ENCODE data around the gene TMEM18.

TMEM18 gene

DNA sequence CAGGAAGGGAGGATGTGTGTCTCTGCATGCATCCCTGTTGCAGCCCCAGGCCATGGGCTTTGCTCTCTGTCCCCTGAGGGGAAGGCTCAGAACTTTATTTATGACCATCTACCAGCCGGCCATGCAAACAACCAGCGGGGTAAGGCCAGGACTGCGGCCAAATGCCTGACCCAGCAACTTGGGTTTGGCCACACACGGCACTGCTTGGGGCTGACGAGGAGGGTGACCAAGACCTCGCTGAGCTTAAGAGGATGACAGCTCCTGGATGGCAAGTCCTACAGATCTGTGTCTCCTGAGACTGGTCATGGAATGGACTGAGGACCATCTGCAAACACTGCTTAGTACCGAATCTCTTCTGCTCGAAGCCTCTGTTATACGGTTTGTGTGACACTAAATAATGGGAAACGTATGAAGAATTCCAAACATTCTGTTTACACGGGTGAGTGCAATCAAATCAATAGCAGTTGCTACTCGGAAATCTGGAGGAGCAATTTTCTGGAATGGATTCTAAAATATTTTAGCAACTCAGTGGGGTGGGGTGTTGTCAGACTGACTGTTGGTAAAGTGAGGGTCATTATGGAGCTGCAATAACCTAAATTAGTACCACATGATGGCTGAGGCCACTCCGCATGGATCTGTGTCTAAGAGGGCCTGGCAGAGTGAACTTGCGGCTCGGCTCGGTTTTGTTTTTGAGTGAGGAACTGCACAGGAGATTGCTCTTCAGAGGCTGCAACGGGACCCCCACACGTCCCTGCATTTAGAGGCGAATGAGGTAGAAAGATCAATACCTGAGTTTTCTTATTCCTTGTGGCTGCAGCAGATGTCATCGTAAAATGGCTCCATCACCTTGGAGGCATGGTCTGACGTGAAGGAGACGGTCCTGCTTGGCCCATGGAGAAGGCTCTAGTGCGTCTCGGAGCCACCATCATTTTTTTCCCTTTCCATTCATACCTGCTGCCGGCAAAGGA lies 26.6 kb downstream of the TMEM18 start:
- peak; percentile 54 for DNase-seq

DNA sequence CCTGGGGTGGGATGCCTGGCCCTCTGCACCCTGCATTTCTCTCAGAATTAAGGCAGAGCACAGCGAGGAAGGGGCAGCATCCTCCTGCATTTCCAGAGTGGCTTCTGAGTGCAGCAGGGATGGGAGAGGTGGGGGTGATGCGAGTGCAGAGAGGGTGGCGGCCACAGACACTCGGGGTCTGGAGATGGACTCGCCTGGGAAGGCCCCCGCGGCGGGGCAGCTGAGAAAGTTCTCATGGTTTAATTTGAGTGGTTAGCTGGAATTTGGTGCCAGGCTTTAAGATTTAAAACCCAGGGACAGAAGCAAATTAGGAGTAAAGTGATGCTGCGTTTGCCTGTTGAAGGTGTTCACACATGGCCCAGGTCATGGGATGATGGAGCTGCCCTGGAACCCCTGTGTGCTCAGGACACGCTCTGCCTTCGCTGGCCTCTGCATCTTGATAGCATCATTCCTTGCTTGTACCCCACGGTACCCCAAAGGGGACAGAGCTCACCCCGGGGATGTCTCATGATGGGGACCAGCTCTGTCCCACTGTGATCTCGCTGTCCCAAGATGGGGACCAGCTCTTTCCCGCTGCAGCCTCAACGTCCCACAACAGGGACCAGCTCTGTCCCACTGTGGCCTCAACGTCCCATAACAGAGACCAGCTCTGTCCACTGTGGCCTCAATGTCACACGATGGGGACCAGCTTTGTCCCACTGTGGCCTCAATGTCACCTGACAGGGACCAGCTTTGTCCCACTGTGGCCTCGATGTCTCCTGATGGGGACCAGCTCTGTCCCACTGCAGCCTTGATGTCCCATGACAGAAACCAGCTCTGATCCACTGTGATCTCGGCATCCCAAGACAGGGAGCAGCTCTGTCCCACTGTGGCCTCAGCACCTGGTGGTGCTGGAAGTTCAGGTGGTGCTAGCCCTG lies 27.5 kb downstream of the TMEM18 start:
- peak; percentile 37 for DNase-seq

DNA sequence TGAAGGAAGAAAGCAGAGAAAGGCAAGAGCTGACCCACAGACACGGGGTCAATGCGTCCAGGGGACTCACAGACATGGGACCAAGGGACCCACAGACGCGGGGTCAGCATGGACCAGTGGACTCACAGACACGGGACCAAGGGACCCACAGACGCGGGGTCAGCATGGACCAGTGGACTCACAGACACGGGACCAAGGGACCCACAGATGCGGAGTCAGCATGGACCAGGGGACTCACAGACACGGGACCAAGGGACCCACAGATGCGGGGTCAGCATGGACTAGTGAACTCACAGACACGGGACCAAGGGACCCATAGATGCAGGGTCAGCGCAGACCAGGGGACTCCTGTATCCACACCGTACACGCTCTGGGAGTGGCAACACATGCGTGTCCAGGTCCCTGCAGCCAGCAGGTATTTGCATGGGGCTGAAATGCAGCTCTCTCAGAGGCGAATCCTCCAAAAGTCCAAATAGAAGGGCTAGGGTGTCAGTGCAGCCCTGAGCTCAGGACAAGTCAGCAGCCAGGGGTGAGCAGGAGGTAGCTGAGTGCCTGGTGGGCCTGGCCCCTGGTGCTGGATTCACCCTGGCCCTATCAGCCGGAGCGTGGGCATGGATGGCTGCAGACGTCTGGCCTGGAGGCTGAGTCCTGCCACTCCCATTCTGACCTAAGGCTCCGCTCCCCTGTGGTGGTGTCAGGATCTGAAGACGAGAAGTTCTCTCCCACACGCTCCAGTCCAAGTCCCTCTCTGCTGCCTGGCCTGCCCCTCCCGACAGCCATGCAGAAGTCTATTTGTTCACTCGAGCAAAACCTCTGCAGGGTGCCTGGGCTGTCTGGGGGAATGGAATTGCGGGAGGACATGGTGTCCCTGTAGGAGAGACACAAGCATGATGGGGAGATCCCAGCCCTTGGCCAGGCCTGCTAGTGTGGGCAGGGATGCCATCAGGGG lies 28.5 kb downstream of the TMEM18 start:
- peak; percentile 57 for DNase-seq

DNA sequence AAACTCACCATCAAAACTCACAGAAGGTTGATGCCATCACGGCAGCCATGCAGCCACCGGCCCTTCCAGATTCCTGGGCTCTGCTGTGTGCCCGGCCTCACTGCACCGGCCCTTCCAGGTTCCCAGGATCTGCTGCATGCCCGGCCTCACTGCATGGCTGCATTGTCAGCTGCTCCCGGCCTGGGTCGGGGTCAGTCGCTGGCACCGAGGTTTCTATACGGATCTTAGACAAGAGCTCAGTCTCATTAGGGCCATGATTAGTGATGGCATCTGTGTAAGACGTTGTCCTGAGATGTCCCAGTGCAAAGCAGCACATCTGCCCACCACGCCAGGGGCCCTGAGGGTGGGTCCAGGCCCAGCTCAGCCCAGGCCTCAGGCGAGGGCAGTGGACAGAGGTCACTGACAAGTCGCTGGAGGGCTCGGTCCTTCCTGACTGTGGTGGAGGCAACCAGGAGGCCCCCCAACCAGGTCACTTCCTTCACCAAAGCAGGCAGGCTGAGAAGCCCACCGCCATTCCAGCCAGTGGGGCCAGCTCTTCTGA lies 29.4 kb downstream of the TMEM18 start:
- DNase-seq: peak; percentile 54

DNA sequence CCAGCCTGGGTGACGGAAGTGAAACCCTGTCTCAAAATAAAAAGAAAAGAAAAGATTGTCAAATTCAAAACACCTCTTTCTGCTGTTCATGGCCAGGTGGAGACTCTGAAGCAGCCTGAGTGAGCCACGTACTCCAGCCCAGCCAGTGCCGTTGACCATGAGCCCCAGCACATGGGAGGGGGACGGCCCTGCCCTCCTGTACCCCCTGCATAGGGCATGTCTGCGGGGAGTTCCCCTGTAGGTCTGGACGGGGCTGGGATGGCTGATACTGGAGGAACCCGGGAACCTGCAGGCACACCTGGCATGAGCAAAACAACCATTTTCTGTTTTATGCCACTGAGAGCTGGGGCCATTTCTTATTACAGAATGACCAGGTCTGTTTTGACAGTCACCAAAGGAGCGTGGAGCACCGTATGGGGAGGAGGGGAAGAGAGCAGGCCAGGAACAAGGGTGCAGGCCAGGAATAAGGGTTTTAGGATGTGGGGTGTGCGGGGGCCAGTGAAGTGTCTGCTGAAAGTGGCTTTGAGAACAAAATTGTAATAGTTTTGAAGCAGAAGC lies 30.1 kb downstream of the TMEM18 start:
- DNase-seq: peak; percentile 48

DNA sequence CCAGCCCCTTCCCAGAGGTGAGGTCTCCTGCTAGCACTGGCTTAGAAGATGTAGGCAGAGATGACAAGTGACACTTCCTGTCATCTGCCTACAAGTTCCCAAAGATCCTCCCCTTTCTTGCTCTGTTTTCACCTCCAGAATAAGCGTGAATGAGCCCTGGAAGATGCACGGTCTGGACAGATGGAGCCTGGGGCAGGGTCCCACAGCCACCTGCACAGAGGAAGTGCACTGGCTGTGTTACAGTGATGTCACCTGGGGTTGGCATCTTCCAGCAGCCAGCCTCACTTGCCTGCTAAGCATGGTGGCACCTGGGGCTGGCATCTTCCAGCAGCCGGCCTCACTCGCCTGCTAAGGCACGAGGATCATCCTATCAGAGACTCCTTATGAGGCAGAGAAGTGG lies 32.3 kb downstream of the TMEM18 start:
- peak; percentile 41 for DNase-seq

DNA sequence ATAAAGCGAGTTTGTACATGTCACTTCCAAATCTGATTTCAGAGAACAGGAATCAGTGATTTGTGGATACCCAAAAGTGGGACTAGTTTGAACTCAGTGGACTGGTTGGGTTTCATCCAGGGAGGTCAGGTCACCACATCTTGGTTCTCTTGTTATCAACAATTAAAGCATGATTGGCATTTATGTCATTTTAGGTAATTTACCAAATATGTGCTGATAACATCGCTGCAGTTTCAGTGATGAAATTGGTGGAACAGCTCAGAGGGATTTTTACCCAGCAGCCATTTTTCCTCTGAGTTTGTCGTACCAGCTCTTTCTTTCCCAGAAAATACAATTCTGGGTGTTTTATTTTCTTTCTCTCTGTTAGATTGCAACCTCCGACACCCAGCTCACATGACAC lies 33.4 kb downstream of the TMEM18 start:
- no peak for DNase-seq

DNA sequence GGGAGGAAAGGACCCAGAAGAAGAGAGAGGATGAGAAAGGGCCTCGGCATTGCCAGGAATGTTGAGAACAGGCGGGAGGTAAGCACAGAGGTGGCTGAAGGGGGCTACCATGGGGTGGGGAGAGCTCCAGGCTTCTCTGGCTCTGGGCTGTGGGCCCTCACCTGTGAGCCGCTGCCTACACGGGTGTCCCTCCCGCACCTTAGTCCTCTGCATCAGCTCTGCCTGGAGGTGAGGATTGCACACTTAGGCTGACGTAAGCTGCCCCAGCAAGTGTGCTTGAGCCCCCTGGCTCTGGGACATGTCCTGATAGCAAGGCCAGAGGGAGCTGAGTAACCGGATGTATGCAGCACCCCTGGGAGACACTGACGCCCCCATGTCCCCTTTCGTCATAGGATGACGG lies 33.9 kb downstream of the TMEM18 start:
- peak; percentile 50 for DNase-seq

DNA sequence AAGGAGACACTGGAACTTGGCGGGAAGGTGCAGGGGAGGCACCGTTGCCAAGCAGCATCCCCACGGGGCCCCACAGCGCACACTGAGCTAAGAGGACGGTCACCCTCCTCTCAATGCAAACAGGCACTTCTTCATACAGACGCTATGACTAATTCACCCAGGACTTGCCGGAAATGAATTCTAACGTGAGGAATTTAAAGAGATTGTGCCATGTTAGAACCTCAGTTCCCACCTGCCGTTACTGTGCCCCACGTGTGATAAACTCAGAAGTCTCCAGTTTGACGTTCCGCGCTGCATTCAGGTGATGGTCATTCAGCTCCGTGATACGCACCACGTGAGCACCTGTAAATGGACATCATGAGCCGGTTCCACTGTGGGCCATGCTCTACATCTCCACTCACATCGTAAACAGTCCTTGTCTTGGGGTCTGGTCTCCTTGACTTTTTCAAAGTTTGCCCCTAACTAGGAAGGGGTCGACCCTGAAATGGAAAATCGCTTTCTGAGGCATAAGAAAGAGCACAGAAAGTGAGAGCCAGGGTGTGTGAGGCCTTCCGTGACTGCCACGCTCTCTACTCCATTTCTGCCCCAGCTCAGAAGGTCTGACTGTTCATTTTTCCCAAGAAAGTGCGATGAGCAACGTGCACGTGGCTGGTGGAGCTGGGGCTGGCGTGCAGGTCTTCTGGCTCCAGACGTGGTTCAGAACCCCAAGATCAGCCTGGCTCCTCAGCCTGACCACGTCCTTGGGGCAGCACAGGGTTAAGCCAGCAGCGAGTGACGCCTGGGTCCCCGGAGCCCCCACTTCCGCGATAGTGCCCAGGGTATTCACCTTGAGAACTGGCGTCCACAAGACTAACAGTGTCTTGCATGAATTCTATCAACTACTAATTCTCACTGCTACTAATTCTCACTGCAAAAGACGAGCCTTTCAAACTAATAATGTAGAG lies 35.1 kb downstream of the TMEM18 start:
- peak; percentile 55 for DNase-seq

DNA sequence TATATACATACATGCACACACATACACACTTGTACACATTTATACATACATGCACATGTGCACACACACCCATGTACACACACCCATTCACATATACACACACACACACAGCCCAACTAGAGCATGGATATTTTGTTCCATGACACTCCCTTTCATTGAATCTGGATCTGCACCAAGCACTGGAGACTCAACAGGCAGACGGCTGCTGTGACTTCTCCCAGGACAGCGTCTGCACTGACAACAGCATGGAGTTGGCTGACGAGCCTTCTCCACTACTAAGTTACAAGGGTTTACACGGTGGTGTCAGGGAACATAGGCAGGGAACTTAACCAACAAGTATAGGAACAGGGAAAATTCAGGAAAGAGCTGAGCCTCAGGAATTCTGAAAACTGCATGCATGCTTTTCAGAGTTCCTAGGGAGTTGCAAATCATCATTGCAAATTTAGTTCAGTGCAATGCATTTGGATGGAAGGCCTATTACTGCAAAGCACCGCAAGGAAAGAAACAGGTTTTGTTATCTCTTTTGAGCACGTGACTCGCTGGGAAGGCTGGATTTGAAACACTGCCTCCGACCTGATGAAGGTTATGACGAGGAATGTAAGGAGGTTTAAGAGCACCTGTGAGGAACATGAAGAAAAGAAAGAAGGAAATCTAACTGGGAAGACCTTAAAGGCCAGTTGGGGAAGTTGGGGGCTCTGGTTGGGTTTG lies 35.9 kb downstream of the TMEM18 start:
- DNase-seq: no peak

DNA sequence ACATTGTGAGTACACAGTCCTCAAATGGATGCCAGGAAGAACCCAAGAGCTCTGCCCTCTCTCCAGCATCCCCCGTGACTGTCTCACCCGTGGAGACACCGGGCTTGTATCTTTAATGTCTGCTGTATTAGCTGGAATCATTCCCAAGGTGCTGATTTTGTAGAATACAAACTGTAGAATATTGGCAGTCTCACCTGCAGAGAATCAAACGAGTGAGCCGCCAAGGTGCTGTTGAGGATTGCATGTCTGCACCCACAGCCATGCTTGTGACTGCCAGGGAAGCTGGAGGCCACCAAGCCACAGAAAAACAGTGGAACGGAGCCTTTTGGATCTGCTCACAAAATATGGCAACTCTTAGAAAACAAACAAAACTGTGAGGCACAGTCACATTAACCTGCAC lies 37.5 kb downstream of the TMEM18 start:
- peak; percentile 24 for DNase-seq

DNA sequence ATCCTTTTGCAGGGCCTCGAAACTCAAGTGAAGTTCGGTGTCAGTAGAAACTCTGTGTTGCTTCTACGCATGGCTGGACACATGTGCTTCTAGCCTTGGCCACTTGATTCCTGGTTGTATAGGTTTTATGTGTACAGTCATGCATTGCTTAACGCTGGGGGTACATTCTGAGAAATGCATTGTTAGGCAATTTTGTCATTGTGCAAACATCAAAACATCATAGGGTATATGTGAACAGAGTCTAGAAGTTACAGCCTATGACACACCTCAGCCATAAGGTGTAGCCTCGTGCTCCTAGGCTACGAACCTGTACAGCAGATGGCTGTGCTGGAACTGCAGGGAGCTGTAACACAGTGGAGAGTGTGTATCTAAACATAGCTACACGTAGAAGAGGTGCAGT lies 39.4 kb downstream of the TMEM18 start:
- no peak for DNase-seq

DNA sequence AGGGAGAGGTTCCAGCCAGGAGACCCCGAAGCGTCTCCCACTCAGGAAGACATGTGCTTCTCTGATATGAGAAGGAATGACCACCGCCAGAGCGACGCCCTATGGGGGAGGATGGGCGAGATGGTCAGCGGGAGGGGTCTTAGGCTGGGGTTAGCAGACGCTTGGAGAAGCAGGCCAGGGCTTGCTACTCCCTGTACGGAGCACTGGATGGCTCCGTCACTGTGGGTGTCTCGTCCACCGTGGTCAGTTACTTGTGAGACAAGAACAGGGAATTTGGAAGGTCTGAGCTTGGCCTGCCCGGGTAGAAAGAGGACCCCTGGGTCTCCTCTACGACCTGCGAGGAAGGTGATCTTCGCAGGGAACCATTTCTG lies 39.8 kb downstream of the TMEM18 start:
- peak; percentile 61 for DNase-seq

DNA sequence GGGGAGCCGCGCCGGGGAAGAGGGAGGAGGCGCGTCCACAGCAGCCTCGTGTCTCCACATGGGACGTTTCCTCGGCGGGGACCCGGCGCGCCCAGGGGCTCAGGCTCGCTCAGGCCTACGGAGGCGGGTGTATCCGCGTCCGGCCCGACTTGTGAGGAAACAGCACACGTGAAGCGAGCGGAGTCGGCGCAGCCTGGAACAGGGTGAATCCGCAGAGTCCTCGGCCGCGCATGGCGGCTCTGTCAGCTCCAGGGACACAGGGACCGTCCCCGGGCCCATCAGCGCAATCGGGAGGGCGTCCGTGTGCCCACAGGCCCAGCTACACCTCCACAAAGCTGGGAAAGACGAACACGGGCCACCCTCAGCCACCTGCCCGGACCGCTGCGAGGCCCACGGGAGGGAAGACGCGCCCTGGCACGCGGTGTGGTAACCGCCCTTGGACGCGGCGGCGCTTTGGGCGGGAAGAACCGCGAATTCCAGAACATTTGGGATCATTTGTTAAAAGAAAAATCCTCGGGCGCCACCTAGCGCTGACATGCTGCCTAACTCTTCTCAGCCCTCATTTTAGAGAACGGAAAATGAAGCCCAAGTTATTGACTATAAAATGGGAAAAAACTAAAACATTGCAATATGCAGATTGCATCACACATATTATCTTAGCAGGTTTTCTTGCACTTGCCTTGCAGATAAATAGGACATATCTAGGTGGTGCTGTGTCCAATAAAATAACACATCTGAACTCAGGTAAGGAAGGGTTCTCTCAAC lies 40.4 kb downstream of the TMEM18 start:
- peak; percentile 82 for DNase-seq

DNA sequence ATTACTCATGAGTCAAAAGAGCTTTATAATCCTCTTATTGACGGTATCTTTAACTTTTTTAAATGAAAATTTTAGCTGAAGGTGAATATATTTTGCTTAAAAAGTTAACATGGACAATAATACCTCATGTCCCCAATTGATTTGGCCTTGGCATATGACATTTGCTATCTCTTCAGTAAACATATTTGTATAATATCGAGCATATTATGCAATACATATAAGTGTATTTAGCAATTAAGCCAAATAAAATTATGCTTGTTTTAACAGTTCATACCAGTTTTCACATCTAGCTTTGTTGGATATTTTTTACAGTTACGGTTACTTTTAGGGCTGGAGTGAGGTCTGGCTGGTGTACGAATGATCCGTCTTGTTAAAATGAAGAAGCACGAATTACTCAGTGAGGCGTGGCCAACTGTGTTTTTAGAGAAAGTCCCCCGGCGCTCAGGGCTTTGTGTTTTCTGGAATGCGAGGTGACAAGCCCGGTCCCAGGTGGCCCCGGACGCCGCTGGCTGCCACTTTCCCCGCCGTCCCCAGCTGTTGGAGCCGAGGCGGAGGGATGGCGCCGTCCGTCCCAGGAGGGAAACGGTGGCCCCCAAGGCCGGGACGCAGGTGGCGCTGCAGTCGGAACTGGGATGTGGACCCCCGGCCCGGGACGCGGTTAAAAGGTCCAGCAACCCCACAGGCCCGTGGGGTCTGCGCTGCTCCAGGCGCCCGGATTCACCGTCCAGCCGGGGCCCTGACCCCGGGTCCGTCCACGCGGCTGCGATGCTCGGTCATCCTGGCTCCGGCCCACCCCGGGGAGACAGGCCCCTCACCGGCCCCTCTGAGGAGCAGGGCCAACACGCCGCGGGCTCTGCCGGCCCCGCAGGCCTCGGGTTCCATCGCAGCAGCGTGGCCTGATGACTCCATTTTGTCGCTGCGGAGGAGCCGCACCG lies 41.3 kb downstream of the TMEM18 start:
- DNase-seq: no peak

DNA sequence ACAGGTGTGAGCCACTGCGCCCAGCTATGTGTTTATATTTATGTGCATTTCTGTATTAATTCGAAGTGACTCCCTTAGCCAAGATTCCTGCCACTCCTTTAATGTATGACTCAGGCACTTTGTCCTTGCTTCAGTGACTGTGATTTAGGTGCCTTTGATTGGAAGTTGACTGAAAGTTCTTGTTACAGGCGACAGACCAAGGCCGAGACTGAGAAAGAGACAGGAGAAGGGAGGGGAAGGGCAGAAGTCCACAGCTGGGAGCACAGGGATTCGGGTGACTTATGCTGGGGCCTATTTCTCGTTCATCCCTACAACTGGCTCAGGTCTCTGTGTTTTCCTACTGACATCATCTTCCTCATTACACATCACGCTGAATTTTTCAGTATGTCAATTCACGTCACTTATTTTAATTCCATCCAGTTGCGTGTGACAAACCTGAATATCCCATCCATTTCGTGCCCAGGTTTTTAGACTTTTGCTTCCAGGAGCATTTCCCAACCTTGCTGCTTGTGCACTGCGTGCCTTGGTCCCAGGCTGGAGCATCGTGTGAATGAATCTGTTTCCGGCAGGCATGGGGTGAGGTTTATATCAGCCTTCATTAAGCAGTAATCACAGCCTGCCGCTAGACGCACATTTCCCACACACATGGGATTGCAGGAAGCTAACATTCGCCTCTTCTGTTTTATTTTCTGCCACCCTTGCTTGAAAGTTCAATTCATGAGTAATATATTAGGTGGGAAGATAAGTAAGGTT lies 42.4 kb downstream of the TMEM18 start:
- no peak for DNase-seq

DNA sequence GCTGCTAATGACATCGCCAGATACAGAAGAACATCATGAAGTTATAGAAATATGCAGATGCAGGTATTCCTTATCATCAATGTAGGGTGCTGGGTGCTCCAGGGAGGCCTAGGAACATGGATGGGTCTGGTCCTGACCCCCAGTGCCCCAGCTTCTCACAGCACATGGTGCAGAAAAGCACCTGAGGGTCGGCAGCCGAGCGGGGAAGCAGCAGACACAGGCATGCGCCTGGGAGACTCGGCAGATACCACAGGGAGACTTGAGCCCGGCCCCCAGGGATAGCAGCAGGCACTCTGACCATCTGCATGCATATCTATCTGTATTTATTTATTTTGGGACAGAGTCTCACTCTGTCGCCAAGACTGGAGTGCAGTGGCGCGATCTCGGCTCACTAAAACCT lies 43.2 kb downstream of the TMEM18 start:
- no peak for DNase-seq

Data from activated effector memory CD4-positive, alpha-beta T cell treated with anti-CD3 and anti-CD28 coated beads, Interleukin-2, amount 50 U/mL, for 16 hours (primary cell).